Renal cortex interstitium (tissue), 11 donors: Measurements from ENCODE around the gene TOX2. TPM values are rescaled to one million over a fixed set of nuclear protein-coding genes. Genes with fewer than 3 reads are reported as not detected.

ENCODE experiments used
- DNase-seq, 11 donors: peaks; one replicate each; pipeline ENCODE4 v3.0.0-alpha.2; 2013; ENCODE audit warnings: low read depth in 9 of 11, low spot score in 4 of 11; ENCODE audit errors: extremely low read depth in 1 of 11
- polyA plus RNA-seq, 3 donors: library from polyadenylated mRNA; unstranded; fragments of 120-200 nt; gene quantifications; one replicate each; pipeline ENCODE4 v1.2.1, GENCODE V29; 2013; ENCODE audit not compliant: insufficient read length in 3 of 3

Gene TOX2
- polyA plus RNA-seq, 3 donors: 2.7 to 4.7 (median 4.2) TPM

DNA sequence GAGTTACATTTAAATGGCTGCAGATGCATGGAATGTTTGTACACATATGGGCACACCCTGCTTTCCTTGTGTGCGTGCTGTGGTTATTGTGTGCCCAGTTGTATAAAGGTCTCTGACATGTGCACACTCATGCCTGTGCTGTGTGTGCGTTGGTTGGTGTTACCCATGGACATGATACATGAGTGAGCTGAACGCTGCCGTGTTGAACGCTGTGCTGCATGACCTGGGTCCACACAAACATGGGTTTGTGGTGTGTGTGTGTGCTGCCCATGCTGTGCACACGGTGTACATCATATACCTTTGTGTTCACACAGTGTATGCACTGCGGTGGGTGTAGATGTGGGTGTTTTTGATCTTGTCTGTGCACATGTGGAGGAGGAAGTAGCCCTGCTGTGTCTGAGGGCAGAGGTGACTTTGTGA is 54.4 kb downstream of the TOX2 start:
- DNase-seq: no peak

DNA sequence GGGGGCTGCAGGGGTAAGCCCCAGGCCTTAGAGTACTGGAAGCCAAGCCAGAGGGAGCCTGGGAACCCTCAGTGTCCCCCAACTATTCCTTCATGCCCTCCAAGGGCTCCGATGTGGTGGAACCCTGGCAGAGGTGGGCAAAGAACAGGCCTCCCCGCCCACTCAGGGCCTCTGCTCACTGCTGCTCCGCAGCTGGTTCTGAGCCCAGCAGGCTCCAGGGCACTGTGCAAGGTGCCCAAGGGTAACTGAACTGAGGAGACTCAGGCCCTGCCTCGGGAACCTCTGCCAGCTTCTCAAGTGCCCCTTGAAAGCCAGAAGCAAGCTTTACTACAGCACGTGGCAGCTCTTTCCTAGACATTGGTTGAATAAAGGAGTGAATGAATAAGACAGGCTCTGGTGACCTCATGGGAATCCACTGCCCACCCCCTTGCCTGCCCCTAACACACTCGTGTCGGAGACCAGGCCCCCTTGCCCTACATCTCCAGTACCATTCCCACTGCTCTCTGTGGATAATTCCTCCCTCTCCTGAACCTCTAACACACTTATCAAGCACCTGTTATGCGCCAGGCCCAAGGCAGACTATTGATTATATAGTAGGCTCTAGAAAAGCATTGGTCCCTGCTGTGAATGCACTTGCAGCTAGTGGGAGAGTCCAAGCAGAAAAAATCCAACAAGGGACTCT is 55.0 kb downstream of the TOX2 start:
- DNase-seq: no peak

DNA sequence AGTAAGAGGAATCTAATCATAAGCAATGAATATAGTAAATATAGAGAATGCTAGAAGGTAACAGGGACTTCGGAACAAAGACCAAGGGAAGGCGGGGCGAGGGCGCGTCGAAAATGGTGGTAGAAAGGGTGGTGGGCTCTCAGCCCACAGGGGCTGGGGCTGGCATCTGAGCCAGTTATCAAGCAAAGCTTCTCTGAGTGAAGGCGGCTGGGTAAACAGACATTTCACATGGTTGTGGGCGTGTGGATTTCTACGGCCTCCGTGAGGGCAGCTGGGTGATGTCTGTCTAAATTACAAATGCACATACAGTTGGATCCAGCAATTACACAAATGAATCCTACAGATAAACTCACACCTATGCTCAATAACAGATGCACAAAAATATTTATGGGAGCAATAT is 56.6 kb downstream of the TOX2 start:
- no peak for DNase-seq

DNA sequence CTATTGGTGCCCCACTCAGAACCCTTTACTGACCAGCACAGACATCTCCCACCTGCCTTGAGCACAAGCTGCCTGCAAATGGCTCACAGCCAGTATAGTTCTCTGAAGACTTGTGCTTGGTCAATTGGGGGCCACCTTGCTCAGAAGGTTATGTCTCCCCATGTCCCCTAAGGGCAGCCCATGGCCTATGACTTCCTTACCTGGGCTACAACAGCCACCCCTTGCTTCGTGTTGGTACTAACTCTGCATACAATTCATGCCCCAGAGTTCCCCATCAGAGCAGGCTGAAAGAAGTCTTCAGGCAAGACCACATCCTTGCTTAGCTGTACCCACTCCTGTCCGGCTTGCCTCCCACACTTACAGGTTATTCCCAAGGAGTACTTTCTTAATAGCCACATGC is 57.4 kb downstream of the TOX2 start:
- no peak for DNase-seq

GRCh38 chr20:43972692-43973091 is 58.0 kb downstream of the TOX2 start:
- DNase-seq: no peak

- DNase-seq: no peak
Observed at GRCh38 chr20:43973231-43973630, 58.6 kb downstream of the TOX2 start.

GRCh38 chr20:43973671-43974450 is 59.2 kb downstream of the TOX2 start:
- no peak for DNase-seq

- no peak for DNase-seq
Observed at GRCh38 chr20:43974695-43975094, 60.0 kb downstream of the TOX2 start.

DNA sequence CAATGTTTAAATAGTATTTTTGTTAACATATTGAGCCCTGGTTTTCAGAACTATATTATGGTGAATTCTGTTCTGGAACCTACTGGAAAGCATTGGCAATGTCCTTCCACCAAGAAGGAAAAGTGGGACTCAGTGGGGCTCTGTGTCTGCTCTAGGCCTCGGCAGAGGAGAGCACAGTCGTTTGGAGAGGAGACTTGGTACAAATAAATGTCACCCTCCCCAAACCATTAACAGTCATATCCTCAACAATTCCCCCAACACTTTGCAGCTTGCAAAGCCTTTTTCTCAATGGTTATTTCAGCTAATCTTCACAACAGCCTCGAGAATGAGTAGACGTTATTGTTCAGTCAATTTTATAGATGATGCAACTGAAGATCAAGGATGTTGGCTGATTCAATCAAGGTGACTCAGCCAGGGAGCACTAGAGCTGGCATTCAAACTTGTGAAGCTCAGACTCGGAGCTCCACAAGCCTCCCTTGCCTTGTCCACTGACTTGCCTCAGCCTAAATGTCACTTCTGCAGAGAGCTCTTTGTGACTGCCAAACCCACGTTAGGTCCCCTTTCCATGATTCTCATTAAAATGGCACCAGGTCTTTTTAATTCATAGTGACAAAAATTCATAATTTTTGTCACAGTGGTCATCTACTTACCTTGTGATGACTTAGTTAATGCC is 60.6 kb downstream of the TOX2 start:
- DNase-seq: no peak

- no peak for DNase-seq
Observed at GRCh38 chr20:43976547-43976946, 61.9 kb downstream of the TOX2 start.

DNA sequence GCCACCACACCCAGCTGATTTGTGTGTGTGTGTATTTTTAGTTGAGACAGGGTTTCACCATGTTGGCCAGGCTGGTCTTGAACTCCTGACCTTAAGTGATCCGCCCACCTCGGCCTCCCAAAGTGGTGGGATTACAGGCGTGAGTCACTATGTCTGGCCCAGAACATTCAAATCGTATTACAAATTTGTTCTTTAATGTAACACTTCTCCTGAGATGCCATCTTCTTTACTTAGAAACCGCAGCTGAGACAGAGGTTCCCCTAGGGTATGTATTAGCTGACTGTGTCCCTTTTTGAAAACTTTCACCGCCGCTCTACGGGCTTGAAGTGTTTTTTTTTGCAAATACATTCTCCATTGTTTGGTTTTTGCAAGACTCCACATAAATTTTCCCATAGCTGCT is 62.6 kb downstream of the TOX2 start:
- no peak for DNase-seq

DNA sequence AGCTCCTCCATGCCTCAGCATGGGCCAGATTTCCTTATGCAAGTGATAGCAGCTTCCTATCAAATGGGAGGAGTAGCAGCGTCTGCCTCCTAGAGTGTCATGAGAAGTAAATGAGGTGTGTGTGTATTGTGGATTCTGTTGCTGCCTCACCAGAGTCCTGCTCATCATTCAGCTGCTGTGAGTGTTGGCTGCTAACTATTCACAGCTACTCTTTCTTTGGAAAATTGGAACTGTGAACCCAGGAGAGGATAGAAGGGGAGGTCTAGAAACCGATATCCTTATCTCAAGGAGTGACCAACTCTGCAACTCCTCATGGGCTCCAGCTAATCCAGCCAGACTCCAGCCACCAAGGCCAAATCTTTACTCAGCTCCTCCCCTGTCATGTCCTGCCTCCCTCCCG is 63.3 kb downstream of the TOX2 start:
- no peak for DNase-seq

- DNase-seq: no peak
Observed at GRCh38 chr20:43979576-43980105, 65.0 kb downstream of the TOX2 start.

- no peak for DNase-seq
Observed at GRCh38 chr20:43981540-43981939, 66.9 kb downstream of the TOX2 start.

- no peak for DNase-seq
Observed at GRCh38 chr20:43982016-43982415, 67.4 kb downstream of the TOX2 start.

GRCh38 chr20:43982886-43983285 is 68.2 kb downstream of the TOX2 start:
- DNase-seq: no peak

DNA sequence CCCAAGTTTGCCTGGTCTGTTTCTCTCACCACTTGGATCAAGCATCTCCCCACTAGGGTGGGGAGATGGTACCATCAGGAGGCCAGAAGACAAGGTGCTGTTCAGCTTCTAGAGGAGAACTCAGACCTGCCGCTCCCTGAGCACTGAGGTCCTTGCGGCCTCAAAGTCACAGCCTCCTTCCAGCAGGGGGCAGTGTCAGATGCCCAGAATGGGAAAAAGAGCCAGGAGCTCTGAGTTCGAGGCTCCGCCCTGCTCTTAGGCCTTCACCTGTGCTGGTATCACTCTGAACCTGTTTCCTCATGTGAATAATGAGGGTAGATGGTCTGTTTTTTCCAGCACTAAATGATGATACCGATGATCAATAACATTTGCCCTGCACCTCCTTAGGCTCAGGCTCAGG is 68.7 kb downstream of the TOX2 start:
- no peak for DNase-seq

- no peak for DNase-seq
Observed at GRCh38 chr20:43983904-43984361, 69.3 kb downstream of the TOX2 start.

DNA sequence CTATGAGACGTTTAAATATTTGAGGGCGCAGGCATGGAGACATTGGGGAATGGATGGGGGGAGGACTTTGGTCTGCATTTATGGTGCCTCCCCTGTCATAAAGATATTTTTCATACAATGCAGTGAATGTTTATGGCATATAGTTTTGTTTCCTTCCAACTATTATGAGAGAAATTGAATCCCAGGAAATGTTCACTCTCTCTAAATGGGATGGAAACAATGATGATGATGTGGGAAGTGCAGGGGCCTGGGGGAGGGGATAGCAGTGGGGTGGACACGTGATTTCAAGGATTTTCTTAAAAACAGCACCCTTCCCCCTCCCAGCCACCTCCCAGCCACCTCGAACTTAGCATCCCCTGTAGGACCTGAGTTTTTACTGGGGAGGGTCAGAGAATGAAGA is 69.9 kb downstream of the TOX2 start:
- DNase-seq: no peak

DNA sequence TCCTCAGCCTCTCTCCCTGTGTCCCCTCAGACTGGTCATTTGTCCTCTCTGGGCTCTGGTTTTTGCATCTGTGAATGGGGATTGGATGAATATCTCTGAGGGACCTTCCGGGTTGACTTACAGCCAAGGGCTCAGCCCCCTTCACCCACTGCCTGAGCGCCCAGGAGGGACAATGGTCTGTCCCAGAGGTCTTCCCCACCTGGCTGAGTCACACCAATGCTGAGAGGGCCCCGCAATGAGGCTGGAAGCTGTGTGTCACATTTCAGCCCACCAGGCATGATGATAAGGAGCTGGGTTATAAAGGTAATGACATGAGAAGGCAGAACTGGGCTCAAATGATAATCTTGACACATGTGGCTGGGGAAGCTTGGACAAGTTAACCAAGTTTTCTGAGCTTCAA is 70.5 kb downstream of the TOX2 start:
- DNase-seq: no peak
